Ureter (tissue), 1 donor: Measurements from ENCODE around the gene PDE9A. TPM values are rescaled to one million over a fixed set of nuclear protein-coding genes. Genes with fewer than 3 reads are reported as not detected.

Experiments used
- DNase-seq: peaks from one replicate; pipeline ENCODE4 v3.0.0-alpha.2; 2020; ENCODE audit warnings: low spot score
- total RNA-seq: library from RNA; stranded (reverse); gene quantifications from one replicate; pipeline ENCODE4 v1.2.4, GENCODE V29; 2023
- donor health status: DM: yes; HTN: yes; CAD: no.

PDE9A gene
- total RNA-seq, 1 donor from 2014 or later: 26.1 TPM

- DNase-seq: no peak
Observed at GRCh38 chr21:42657676-42658319, 4.4 kb downstream of the PDE9A start.

- no peak for DNase-seq
Observed at GRCh38 chr21:42658320-42659105, 5.1 kb downstream of the PDE9A start.

DNA sequence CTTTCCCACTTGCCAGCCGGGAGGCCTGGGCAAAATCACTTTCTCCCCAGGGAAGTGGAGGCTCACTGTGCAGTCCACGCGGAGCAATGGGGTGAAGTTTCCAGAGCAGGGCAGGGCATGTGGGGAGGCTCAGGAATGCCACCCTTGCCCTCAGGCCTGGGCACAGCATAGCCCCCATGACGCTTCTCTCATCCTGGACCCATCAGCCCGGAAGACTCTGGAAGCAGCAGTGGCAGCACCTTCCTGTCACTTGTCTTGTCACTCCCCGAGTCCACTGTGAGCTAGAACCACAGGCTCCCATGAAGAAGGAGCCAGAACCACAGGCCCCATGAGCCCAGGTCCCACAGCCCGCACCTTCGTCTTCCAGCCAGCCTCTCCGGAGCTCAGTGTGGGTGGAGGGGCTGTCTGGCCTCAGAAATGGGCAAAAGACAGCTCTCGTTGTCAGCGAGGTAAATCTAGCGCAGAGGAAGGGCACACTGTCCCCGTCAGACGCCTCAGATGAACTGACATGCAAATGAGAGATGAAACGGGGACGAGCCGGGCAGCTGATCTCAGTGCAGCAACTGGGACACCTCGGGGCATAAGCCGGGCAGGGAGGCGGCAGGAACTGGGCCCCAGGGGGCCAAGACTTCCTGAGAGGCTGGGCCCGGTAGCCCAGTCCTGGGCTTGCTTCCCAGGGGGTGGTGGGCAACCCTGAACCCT, 6.1 kb downstream of the PDE9A start:
- no peak for DNase-seq

DNA sequence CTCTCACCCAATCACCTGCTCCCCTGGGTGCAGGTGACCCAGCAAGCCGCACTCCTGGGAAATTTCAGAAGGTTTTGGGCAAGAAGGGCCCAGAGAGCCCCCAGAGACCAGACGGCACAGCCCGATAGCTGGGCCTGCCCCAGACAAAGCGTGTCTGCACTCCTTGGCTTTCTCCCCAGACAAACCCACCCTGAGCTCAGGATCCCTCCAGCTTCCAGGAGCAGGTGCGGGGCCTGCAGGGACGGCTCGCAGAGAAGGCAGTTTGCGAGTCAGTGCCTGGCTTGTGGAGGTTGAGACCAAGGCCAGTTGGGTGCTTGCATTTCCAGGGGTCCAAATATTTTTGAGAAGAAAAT, 6.7 kb downstream of the PDE9A start:
- DNase-seq: no peak

DNA sequence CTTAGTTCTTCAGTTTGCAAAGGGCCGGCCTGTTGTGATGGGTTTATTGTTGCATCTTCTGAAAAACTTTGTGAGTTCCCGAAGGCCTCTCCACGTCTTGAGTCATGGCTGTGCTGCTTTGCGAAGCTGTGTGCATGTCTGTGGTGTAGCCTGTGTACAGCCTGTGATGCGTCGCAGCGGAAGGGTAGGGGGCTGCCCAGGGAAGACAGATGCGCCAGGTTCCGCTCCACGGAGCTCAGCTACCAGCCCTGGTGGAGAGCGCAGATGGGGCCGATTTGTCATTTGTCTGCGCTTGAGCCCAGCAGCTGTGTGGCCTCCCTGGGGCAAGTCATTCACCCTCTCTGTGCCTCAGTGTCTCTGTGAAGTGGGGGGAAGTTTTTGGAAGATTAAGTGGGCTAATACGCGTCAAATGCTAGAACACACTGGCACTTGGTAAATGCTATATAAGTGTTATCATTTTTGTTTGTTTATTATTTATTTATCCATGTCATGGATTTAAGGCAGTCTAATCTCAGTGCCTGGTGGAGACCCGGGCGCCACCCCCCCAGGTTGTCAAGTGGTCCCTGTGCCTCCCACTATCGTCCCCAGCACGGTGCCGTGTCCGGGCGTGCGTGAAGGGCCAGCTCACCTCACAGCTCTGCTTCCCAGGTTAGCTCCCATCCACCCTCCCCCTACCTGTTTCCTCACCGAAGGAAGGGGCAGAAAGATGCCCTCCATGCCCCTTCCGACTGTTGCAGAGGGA, 8.4 kb downstream of the PDE9A start:
- DNase-seq: no peak

- DNase-seq: no peak
Observed at GRCh38 chr21:42662430-42663199, 9.2 kb downstream of the PDE9A start.

DNA sequence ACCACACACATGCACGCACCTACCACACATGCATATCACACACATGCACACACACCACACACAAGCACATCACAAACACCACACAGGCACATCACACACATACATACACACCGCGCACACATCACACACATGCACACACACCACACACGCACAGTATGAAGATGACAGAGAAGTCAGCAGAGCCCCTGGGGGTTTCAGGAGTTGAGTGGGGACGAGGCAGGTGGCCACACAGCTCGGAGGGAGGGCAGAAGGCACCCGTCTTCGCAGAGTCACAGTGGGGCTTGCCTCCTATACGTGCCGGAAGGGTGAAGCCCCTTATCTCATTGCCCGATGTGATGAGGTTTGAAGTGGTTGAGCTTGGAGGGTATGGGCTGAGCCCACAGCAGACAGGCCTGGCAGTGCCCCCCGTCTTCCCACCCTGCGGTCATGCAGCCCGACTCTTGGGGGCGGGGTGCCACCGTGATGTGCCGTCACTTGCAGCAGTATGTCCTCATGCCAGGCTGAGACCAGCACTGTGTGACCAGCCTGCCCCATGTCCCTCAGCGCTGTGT, 9.9 kb downstream of the PDE9A start:
- no peak for DNase-seq

GRCh38 chr21:42663860-42664535, 10.6 kb downstream of the PDE9A start:
- DNase-seq: no peak

DNA sequence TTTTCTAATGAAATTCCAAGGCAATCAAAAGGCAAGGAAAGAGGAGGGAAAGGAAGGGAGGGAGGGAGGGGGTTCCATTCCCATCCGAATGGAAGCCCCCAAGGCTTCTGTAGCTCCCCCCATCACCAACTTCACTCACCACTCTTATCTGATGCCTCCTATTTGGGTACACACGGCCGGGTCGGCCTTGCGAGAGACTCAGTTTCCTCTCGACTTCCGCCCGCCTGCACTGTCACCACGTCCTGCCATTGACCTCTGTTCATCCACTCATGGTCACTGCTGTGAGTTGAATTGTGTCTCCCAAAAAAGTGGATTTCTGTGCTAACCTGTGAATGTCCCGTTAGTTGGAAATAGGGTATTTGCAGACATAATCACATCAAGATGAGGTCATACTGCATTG, 11.2 kb downstream of the PDE9A start:
- DNase-seq: no peak

DNA sequence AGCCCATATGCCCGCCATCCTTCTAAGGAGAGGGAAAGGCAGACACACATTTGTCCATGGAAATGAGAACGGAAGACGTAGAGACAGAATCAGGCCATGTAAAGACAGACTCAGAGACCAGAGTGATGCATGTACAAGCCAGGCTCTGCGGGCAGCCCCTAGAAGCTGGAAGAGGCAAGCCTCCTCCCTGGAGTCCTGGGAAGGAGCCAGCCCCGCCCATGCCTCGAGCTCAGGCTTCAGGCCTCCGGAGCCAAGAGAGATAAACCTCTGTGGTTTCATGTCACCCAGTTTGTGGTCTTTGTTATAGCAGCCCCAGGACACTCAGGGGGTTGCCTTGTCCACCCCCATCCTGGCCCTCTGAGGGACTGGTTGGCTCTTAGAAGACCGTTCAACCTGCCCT, 11.6 kb downstream of the PDE9A start:
- no peak for DNase-seq

- no peak for DNase-seq
Observed at GRCh38 chr21:42665484-42665883, 12.1 kb downstream of the PDE9A start.

DNA sequence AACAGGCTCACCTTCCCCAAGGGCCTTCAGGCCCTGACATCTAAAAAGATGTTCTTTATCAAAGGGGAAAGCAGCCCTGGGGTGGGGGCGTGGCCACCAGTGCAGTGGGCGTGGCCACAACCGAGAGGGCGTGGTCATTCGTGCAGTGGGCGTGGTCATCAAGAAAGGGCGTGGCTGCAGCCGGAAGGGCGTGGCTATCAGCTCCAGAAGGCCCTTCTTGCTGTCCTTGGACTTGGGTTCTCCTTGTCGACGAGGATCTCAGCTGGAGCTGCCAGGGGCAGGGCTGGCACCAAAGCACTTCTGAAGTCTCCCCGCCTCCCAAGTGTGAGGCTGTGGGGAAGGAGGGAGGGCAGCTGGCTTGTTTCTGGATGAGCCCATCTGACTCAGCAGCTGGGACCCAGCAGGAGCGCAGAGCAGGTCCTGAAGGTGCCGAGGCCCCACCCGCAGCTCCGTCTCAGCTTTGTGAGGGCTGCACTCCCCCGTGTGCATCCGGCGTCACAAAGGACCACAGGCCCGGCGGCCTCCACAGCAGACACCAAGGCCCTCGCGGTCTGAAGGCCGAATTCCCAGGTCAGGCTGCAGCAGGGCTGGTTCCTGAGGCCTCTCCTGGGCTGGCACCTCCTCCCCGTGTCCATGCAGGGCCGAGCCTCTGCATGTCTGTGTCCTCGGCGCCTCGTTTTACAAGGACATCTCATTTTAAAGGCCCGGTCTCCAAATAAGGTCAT, 12.8 kb downstream of the PDE9A start:
- DNase-seq: no peak

DNA sequence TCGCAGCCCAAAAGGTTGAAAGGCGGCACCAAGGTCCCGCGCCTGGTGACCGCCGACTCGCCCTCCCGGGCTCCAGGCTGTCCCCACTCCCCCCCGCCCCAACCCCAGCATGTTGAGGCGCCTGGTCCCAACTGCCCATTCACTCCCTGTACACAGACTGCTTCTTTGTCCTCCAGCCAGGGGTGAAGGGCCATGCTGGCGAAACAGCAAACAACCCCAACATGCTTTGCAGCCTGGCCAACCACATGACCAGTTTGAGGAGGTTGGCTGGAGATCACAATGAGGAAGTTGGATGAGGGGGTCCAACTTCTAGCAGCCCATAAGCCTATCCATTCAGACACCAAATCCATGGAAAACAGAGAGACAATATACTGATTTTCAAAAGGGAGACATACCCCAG, 13.5 kb downstream of the PDE9A start:
- no peak for DNase-seq

- DNase-seq: no peak
Observed at GRCh38 chr21:42668298-42668992, 15.0 kb downstream of the PDE9A start.

- no peak for DNase-seq
Observed at GRCh38 chr21:42669041-42669440, 15.6 kb downstream of the PDE9A start.

DNA sequence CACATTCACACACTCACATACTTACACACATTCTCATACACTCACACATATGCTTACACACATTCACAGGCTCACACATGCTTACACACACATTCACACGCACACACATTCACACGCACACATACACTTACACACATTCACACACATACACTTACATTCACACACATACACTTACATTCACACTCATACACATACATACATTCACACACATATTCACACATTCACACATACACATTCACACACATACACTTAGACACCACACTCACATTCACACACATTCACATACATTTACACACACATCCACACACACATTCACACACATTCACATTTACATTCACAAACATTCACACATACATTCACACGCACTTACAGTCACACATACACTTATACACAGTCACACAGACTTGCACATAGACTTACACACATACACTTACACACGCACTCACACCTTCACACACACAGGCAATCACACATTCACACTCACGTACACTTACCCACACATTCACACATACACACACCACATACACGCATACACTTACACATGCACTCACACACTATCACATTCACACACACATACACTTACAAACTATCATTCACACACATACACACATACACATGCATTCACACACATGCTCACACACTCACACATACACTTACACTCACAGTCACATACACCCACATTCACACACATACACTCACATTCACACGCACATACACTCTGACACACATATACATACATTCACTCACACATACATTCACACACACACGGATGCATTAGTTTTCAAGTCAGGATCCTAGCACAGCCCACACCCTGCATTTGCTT, 16.8 kb downstream of the PDE9A start:
- no peak for DNase-seq

DNA sequence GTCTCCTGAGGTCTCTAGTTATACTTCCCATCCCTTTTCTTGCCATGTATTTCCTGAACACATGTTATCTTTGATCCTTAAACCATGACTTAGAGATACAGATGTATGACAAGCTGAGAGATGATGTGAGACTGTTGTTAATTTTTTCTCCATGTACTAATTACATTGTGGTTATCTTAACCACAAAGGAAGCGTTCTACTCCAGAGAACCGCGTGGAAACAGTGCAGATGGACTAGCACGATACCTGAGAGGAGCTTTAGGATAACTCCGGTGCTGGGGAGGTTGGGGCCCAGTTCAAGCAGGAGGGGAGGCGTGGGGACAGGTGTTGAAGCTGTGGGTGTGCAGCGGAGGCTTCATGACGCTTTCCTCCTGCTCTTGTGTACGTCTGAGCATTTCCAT, 17.5 kb downstream of the PDE9A start:
- no peak for DNase-seq
